T-helper 22 cell (primary cell): ENCODE measurements around the gene AHI1.
"Not testable (repeated sequence)": the region's sequence is repeated elsewhere in the genome, so short reads cannot be mapped to it uniquely, and the experiment has no call there.

Experiments
- DNase-seq: peaks from one replicate; pipeline ENCODE4 v3.0.0-alpha.2; 2020; ENCODE audit warnings: low read depth

The AHI1 gene

DNA sequence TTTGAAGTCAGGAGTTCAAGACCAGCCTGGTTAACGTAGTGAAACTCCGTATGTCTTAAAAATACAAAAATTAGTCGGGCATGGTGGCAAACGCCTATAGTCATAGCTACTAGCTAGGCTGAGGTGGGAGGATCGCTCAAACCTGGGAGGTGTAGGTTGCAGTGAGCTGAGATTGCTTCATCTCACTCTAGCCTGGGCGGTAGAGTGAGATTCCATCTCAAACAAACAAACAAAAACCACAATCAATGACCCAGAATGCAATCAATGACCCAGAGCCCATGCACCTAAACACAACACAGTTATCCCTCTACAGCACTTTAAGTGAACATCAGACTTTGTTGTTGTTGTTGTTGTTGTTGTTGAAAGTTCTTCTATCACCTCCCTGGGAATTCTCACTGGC lies 238.6 kb downstream of the AHI1 start:
- DNase-seq: no peak

DNA sequence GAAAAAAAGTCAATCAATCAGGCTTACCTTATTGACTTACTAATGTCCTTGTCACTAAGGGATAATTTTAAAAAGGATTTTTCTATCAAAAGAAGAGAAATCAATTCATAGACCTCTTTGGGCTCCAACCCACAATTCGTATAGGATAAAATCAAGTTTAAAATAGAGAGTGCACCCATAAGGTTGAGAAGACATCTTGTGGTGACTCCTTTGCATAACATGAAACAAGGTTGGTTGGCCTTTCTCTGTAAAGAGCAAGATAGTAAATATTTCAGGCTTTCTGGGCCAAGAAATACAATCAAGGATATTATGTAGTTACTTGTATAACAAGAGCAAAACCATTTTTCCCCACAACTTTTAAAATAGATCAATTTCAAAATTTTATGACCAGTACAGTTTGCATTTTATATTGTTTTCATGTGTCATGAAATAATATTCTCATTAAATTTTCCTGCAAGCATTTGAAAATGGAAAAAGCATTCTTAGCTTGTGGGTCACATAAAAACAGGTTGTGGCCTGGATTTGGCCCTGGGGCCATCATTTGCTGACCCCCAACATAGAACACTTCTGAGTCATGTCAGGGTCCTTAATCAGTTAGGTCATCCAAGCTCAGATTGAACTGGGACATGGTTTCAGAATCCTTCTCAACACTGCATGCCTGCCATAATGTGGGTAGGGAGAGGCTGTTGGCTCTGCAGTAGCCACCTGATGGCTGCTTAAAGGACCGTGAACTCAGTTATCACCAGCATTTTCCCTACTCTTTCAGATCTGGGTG lies 239.7 kb downstream of the AHI1 start:
- DNase-seq: no peak

DNA sequence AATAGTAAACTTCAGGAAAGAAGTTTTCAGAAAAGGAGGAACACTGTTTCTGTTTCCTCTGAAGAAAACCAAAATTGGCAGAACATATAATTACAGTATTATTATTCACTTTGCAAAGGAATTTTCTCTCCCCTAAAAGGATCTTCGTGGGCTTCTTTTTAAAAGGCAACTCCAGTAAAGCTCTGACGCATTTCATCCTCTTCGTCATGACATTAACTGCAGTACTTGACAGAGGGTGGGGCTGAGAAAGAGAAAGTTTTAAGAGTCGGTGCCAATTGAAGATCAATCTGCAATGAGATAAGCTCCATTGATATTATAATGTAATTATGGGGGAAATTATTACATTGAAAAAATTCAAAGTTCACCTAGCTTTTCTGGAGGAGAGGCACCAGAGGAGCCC lies 240.7 kb downstream of the AHI1 start:
- no peak for DNase-seq

DNA sequence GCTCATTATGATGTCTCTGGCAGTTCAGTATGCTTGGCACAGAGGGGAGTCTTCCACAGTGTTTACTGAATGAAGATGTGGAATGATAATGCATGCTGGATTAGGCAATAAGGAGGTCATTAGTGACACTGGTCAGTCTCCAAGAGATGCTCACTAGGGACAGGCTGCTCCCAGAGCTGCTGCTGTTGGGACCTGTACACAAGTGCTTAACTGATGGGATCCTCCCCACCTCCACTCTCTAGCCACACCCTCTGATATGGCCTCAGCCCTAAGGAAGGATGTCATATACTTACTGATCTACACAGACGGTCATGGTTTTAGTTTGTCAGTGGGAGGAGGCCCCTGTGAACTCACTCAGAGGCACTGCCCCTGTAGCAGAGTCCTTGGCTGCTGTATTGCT lies 243.1 kb downstream of the AHI1 start:
- no peak for DNase-seq

- no peak for DNase-seq
Measured at GRCh38 chr6:135251498-135252441, 245.8 kb downstream of the AHI1 start.

DNA sequence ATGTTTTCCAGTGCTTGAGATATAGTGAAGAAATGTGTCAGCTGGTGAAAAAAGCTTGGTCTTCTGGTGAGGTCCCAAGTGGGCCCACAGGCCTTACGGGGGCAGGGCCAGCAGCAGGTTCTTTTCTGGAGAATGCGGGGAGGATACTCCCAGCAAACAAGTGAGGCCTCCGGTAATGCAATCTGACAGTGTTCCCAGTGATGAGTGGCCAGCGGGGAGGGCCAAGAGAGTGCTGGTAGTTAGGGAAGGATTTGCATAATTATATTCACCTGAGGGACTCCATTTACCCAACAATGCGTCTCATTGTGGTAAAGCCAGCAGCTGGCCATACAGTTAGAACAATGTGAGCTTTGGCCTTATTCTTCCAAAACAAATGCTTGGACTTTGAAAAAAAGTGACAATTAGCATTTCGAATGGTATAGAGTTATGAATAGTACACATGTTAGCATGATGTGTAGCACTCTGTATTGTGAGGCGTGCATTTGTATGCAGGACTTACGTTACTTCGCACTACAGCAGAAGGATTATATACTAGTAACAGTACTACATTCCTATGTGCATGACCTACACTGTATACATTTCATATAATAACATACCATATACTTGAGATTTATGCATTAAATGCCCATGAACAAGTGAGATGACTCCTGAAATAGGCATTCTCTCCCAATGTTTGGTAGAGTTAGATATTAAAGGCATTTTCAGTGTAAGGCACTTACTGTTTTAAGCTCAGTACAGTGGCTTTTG lies 246.6 kb downstream of the AHI1 start:
- no peak for DNase-seq

GRCh38 chr6:135250234-135250633 lies 247.3 kb downstream of the AHI1 start:
- DNase-seq: no peak

DNA sequence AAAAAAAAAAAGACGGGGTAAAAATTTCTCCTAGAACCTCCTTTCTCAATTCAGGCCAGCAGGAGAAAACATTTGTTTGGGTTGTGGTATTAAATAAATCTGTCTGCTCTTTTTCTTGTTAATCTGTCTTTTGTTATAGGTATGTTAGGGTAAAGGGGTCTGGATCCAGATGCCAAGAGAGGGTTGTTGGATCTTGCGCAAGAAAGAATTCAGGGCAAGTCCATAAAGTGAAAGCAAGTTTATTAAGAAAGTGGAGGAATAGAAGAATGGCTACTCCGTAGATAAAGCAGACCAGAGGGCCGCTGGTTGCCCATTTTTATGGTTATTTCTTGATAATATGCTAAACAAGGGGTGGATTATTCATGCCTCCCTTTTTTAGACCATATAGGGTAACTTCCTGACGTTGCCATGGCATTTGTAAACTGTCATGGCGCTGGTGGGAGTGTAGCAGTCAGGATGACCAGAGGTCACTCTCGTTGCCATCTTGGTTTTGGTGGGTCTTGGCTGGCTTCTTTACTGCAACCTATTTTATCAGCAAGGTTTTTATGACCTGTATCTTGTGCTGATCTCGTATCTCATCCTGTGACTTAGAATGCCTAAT lies 251.0 kb downstream of the AHI1 start:
- not testable (repeated sequence) for DNase-seq

DNA sequence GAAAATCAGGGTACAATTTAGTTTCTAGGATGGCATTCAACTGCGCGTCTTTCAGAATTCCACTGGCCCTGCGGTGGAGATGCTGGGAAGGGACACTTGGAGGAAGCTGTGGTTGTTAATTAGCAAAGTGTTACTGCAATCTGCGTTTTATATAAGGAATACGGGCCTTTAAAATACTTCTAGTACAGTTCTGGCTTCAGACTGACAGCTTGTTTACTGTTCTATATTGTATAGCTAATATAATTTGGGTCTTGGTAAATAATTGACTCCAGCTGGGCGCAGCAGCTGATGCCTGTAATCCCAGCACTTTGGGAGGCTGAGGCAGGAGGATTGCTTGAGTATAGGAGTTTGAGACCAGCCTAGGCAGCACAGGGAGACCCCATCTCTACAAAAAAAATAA lies 252.7 kb downstream of the AHI1 start:
- no peak for DNase-seq

DNA sequence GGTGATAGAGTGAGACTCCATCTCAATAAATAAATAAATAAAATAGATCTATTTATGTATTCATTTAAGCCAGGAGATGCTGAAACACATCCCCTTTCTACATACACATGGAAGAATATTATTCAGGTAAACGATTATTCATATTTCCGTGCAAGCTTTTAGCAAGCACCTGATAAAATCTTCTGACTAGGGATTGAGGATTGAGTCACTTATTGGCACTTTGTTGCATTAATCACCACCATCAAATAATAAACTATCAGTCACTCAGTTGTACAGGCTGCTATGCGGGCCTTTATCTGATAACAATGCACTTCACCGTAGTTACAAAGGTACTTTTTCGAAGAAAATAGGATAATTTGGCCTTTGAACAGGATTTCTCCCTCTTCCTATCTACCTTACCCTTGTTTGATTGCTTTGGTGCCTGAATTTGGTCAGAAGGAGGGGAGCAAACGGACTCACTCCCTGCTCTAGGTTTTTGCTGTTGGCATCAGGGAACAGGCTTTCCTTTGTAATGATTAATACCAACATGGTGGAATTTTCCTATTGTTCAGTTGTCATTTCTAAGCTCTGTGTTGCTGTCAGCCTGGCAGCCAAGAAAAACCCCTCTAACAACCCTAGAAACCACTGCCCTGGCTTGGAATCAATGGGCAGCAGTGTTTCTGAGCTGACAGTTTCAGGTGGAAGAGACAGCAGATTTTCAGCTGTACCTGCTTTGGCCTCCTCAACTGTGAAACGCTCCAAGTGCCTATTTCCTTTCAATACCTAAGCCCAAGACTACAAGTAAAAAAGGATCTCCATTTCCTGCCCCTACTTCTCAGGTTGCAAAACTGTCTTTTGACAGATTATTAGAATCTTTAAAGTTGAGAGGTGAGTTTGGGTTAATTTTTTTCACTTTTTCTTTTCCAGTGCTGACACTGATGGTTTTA lies 253.4 kb downstream of the AHI1 start:
- no peak for DNase-seq

- DNase-seq: no peak
Measured at GRCh38 chr6:135240711-135241110, 256.8 kb downstream of the AHI1 start.

GRCh38 chr6:135236732-135237131 lies 260.8 kb downstream of the AHI1 start:
- no peak for DNase-seq

DNA sequence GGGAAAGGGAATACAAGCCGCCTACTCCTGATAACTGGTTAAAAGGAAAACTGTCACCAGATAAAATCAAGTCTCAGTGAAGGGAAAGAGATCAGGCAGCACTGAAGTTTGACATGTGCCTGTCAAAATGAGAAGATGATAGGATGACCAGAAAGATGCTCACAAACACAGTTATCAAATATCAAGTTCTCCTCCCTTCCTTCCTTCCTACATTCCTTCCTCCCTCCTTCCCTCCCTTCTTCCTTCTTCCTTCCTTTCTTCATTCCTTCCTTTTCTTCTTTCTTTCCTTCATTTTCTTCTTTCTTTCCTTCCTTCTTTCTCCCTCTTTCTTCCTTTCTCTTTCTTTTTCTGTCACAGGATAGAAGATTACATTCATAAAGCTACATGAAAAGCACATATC lies 261.2 kb downstream of the AHI1 start:
- no peak for DNase-seq

DNA sequence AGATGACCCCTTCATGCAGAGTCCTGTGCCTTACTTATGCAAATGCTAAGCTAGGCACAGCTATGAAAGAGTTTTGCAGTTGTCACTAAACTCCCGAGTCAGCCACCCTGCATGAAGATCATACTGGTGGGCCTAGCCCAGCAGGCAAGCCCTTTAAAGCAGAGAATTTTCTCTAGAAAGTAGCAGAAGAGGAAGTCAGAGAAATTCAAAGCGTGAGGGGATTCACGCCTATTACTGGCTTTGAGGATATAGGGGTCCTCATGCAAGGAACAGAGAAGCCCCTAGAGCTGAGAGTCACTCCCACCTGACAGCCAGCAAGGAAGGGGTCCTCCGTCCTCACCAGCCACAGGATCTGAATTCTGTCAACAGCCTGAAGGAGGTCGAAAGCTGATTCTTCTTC lies 261.8 kb downstream of the AHI1 start:
- DNase-seq: no peak

DNA sequence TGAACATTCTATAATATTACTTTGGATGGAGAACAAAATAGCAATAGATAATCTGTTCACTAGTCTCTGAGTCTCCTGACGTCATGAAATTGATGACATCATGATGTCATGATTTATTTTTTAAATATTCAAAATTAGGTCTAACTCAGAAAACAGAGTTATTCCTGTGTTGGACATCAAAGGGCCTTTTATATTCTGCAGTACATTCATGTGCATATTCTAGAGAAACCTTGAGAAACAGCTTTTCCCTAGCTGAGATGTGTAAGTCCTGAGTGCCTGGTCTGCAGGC lies 263.1 kb downstream of the AHI1 start:
- DNase-seq: no peak

DNA sequence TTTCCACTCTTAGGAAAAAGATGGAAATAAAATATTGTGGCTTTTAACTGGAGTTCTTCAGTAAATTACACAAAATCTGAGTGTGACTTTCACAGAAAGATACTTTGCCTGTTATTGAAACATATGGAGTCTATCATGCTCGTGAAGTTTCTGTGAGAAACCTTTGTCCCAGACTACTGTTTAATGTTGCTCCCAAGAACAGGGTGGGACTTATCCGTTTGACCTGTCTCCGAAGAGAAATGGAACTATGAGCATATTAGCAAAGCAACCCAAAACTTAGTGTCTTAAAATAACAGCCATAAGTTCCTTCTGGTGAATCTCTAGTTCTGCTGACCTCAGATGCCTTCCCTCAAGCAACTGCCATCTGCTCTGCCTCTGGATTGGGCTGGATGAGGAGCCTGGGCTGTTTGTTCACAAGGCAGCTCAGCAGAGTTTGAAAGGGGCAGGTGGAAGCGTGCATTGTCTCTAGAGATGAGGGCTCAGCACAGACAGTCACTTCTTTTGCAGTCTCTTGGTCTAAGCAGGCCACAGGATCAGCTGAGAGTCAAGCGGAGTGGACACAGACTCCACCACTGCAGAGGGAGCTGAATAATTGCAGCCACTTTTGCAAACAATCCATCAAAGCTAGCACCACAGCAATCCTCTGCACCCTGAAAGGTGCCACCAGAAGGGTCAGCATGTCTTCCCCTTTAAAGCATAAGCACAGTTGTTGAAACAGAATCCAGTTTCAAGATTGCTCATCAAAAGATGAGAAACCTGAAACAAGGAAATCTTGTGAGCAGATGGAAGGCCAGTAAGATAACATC lies 263.7 kb downstream of the AHI1 start:
- no peak for DNase-seq
